ENCODE measurements around the gene ALG12.

The ALG12 gene

DNA sequence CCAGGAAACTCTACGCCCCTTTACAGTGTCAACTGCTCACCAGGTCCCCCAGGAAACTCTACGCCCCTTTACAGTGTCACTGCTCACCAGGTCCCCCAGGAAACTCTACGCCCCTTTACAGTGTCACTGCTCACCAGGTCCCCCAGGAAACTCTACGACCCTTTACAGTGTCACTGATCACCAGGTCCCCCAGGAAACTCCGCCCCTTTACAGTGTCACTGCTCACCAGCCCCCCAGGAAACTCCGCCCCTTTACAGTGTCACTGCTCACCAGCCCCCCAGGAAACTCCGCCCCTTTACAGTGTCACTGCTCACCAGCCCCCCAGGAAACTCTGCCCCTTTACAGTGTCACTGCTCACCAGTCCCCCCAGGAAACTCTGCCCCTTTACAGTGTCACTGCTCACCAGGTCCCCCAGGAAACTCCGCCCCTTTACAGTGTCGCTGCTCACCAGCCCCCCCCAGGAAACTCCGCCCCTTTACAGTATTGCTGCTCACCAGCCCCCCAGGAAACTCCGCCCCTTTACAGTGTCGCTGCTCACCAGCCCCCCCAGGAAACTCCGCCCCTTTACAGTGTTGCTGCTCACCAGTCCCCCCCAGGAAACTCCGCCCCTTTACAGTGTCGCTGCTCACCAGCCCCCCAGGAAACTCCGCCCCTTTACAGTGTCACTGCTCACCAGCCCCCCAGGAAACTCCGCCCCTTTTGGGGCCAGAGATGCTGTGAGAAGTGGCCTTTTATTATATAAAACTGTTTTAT, 27.0 kb upstream of the ALG12 start:
- DNase-seq, result peak; percentile 42 to 57

DNA sequence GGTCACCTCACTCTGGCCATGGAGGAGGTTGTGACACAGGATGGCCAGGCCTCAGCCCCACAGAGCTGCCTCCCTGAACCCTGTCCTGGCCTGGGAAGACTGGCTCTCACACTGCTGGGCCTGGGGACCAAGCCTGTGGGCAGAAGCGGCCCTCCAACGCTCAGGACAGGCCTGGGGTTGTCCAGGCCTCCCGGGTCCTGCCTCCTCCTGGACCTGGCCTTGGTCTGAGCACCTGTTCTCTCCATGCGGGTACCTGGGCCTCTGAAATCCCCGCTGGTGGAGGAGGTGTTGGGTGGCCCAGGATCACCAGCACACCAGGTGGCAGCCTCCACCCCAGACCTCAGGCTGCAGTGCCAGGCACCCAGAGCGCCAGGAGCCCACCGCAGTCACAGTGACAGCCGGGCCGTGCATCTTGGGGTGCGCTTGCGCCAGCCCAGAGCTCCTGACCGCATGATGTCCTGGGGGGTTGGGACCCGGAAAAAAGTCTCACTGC, 26.2 kb upstream of the ALG12 start:
- DNase-seq, result no peak

DNA sequence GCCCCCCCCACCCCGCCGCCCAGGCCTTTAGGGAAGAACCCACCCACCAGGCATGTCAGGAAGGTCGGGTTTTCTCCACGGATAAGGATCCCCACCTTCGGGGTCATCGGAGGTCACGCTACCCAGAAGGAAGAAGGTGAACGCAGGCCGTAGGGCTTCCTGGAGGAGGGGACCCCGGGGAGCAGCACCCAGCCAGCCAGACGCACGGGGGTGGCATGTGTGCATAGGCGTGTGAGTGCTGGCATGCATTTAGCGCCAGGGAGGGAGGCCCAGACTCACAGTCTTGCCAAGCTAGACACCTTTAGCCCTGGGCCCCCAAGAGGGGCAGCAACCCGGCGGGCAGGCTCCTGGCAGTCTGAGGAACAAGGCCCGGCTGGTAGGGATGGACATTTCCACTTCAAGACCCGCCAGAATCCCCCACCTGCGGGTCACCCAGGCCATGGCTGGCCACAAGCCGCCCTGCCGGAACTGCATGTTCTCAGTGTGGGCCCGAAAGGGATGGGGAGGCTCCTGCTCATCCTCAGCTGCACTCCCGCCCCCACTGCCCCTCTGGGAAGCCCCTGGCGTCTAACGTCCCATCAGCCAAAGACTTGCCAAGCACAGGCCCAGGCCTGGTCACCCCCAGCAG, 25.6 kb upstream of the ALG12 start:
- DNase-seq, result no peak

DNA sequence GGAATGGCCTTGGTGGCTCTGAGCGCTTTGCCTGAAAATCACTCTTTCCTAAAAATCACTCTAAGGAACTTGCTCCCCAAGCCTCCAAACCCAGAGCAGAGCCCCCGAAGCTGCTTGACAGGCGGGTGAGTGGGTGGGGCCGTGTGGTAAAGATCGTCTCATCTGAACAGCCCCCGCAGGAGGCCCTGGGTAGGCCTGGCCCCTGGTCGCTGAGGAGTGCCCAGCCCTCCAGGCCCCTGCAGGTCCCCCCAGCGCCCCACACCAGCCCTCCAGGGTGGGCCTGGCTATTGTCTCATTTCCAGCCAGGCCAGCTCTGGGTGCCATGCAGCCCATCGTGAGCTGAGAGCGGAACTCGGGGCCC, 25.1 kb upstream of the ALG12 start:
- no peak for DNase-seq

DNA sequence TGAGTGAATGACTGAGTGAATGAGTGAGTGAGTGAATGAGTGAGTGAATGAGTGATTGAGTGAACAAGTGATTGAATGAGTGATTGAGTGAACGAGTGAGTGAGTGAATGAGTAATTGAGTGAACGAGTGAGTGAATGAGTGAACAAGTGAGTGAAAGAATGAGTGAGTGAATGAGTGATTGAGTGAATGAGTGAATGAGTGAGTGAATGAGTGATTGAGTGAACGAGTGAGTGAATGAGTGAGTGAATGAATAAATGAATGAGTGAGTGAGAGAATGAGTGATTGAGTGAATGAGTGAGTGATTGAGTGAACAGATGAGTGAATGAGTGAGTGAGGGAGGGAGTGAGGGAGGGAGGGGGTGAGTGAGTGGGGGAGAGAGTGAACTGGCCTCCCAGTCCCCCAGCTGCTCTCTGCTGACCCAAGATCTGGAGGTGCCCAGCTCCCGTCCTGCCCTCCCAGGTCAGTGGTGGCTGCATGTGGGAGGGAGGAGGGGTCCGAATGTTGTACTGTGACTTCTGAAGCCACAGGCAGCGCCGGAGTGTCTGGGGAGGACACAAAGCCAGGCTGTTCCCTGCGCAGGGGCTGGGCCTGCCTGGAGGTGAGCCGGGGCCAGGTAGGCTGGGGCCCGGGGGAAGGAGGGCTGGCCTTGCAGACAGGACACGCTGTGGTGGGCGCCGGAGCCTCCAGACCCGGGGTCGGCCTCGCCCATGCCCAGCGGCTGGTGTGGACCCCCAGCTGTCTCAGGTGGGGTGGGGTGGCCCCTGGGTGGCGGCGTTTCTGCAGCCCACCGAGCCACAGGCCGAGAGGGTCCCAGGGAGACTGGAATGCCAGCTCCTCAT, 24.5 kb upstream of the ALG12 start:
- no peak for DNase-seq

DNA sequence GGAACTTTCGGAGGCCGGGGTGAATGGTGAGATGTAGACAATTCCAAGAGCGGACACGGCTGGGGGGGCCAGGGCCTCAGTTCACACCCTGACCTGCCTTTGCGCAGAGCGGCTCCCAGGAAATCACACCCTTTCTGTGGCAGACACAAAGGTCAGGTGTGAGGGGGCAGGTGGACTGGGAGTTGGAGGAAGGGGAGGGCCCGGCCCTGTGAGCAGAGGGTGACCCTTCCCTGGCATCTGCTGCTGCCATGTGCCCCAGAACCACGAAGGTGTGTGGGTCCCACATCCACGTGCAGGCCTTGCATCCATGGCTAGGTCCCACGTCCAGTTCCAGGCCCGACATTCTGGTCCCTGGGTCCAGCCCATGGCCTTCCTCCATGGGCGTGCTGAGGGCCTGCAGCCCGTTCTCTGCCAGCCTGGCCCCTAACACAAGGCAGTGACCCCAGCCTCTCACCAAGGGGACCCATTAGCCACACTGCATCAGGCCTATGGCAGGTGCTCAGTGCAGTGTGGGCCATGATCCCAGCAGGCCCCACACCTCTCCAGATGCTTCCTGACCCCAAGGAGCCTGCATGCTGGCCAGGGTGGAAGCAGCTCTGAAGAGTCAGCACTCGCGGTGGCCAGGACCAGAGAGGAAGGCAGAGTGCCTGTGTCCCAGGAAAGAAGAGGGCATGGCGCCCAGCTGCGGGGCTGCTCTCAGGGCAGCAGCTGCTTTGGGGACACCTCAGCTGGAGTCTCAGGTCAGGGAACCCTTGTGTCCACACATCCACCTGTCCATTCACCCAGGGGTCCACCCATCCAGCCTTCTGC, 23.5 kb upstream of the ALG12 start:
- DNase-seq, result no peak

DNA sequence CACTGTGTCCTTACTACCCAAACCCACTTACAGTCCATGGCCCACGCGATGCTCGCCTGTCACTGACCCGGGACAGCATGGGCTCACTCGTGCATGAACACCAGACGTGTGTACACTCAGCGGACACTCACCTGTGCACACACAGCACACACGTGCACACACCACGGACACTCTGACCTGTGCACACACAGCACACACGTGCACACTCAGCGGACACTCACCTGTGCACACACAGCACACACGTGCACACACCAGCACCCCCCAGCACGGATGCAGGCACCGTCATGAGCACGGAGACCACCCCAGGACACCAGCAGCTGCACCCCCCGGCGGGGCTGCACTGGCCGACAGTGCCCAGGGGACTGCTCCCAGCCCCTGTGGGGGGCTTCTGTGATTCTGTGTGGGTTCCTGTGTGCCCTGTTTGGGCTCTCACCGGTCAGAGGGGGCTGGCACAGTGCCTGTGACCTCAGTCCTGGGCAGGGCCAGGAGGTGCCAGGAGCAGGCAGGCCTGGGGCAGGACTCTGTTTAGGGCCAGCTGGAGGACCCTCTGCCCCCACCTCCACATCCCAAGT, 20.4 kb upstream of the ALG12 start:
- DNase-seq, result no peak

DNA sequence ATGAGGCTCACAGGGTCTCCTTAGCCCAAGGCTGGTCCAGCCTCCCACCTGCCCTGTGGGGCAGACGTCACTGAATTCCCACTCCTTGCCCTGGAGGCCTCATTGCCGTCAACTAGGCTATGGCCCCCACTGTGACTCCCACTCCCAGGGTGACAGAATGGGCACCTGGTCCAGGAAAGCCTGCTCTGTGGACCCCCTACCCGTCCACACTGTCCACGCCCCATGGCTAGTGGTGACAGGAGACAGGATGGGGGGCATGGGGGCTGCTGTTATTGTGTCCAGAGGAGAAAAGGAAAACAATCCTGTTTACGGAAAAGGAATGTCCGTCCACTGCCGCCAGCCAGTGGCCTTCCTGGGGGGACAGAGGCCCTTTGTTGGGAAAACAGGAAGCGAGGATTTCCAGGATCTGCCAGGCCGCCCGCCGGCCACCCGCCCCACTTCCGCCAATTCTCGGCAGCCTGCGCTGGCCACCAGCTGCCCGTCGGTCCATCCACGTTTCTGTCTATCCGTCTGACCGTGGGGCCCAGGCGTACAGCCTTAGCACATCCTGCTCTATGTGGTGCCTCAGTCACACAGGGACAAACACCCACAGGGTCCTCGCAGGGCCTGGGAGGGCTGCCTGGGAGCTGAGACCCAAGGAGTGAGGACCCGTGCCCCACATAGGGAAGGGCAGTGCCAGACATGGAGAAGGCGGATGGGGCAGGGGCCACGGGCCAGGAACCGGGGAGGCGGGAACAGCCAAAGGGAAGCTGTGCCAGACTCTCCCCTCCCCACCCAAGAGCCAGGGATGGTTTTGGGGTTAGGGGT, 19.7 kb upstream of the ALG12 start:
- no peak for DNase-seq

DNA sequence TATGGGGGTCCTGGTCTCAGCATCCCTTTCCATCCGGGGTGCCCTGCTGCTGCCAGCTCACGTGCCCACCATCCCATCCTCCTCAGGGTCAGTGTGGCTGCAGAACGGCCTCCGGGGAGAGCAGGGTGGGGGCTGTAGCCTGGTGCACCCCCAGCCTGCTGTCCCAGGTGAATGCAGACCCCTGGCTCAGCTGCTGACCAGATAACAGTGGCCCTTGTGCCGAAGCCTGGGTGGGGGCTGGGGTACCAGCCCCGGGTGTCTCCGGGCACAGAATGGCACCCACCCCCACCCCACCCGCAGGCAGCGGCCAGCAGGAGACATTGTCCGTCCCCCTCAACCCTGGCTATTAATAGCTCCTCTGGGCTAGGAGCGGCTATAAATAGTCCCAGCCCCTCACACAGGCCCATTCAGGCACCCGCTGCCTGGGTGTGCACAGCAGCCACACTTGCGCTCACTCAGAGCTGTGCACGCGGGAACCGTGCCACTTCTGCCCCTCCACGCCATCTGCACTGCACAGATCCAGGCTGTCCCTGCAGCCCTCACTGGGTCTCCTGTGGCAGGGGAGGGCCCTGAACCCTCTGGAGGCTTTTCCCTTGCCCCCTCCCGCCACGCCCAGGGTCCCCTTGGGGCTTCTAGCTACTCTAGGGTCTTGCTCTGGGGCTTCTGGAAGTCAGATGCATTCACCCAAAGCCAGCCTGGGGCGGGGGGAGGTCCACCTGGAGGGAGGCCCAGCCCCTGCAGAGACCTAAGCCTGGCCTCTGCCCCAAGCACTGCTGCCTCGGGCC, 18.9 kb upstream of the ALG12 start:
- no peak for DNase-seq

DNA sequence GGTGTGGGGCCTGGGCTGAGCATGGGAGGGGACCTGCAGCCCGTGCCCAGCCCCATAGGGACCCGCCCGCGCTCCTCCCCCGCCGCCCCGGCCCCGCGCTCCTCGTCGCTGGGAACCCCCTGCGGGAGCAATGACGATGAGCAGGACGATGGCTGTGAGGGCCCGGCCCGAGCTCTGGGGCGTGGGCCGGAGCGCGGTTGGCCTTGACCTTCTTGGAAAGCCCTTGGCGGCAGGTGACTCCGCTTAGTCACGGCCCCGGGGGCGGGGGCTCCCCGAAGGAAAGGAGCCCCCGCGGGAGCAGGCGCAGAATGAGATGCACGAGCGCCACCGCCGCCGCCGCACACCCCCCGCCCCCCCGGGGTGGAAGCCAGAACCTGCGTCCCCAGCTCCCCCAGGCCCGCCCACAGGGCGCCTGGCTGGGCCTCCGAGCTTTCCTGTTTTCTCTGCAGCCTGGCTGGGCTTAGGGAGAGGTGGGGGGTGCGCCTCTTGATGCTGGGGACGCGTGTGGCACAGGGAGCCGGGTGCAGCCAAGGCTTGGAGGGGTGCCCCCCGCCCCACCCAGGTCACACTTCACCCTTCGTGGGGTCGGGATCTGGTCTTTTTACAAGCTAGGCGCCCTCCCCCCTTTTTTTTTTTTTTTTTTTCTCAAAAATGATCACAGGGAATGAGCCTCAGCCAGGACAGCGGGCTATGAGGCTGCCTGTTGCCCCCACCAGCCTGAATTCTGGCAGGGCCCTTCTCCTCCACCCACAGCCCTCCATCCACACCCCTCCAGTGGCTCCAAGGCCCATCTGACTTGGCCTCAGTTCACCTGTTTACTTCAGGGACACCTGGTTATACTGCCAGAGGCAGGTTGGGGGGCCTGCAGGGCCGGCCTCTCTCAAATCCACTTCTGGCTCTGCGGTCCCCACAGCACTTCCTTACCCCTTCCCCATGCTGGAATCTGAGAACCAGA, 18.1 kb upstream of the ALG12 start:
- DNase-seq, result peak; percentile 96 to 99

DNA sequence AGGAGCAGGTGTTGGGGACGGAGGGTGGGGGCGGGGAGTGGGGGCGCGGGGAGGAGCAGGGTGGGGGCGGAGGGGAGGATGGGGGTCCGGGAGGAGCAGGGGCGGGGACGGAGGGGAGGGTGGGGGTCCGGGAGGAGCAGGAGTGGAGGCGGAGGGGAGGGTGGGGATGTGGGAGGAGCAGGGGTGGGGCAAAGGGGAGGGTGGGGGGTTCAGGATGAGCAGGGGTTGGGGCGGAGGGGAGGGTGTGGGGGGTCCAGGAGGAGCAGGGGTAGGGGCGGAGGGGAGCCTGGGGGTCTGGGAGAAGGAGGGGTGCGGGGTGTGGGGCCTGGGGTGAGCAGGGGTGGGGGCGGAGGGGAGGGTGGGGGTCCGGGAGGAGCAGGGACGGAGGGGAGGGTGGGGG, 17.3 kb upstream of the ALG12 start:
- DNase-seq, result peak in 1 of 2 donors; percentile 53

DNA sequence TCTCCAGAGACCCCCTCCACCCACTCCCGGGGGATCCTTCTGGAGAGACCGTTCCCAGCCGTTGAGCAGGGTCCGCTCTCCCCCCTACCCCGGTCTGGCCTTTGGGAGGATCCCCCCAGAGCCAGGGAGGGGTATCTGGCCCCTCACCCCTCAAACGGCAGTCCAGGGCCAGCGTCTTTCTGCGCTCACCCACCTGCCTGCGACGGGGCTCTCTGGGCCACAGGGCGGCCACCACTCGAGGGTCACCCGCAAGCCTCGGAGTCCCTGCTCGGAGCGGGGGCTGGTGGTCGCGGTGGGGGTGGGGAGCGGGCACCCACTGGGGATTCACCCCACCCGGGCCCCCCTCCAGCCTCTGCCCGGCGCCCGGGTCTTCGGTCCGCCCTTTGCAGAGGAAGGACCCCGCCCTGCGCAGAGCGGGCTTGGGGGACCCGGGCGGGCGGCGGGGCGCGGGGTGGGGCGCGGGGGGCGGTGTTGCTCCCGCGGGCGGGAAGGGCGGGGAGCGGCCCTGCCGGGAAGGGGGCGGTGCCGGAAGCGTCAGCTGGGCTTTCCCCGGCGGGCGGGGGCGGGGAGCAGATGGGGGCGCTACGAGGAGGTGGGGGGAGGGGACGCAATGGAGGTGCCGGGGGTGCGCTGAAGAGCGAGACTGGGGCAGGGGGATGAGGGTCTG, 16.8 kb upstream of the ALG12 start:
- DNase-seq, result peak; percentile 87 to 94

DNA sequence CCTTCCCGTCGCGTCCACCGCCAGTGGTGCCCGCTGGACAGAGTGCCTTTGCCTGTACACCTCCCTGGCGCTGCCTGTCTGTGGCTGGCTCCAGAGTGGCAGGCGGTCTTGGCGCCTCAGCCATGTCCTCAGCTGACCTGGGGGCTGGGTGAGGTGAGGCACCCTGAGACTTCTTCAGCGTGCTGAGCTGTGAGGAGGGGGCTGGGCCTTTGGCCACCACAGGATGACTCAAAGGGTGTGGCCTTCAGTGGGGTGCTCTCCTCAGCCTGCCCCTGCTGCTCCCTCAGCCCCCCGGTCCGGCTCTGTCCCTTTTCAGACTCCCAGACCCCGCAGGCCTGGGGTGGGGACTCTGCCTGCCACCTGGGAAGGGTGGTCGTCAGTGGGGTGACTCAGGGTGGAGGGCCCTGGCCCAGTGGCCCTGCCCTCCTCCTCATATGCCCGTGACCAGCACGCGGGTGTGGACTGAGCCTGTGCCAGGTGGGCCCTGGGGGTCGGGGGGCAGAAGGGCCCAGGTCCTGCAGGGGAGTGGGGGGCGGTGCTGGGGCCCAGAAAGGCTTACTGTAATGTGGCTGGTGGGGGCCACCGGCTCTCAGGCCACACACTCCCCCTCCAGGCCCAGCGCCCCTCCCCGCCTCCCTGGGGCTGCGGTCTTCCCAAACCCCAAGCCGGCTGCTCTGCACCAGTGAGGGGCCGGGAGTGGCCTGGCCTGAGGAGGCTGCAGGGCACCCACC, 16.1 kb upstream of the ALG12 start:
- DNase-seq, result peak in 1 of 2 donors; percentile 37

DNA sequence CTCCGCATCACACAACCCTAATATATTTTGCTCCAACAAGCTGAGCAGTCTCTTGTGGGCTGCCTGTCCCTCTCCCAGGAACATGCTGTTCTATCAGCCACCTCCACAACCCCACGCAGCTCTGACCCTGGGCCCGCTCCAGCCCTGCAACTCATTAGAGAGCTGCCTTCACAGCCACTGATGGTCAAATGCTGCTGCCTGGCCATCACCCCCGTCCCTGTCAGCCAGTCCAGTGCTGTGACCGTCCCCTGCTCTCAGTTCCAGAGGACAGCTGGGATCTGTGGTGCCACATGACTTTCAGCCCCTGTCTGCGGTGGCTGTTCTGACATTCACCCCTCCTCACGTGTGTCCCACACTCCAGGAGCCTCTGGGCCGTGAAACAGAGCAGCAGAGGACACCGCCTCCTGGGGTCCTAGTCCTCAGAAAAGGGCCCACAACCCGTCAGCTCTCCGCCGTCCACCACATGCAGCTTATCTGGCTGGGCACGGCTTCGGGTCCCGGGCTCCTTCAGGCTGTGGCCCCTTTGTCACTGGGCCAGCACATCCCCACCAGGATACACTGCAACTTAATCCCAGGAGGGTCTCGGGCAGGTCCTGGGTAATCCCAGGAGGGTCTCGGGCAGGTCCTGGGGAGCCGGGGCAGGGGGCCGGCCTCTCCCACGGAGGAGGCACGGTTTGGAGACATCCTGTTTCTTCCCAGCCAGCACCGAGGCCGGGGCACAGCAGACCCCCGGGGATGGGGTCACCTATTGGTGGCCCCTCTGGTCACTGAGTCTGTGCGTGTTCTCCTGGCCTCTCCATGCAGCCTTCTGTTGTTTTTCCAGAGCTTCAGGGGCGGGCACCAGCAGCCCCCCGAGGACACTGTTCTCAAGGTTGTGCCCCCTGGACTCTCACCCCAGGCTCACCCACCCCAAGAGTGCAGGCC, 15.3 kb upstream of the ALG12 start:
- DNase-seq, result no peak

DNA sequence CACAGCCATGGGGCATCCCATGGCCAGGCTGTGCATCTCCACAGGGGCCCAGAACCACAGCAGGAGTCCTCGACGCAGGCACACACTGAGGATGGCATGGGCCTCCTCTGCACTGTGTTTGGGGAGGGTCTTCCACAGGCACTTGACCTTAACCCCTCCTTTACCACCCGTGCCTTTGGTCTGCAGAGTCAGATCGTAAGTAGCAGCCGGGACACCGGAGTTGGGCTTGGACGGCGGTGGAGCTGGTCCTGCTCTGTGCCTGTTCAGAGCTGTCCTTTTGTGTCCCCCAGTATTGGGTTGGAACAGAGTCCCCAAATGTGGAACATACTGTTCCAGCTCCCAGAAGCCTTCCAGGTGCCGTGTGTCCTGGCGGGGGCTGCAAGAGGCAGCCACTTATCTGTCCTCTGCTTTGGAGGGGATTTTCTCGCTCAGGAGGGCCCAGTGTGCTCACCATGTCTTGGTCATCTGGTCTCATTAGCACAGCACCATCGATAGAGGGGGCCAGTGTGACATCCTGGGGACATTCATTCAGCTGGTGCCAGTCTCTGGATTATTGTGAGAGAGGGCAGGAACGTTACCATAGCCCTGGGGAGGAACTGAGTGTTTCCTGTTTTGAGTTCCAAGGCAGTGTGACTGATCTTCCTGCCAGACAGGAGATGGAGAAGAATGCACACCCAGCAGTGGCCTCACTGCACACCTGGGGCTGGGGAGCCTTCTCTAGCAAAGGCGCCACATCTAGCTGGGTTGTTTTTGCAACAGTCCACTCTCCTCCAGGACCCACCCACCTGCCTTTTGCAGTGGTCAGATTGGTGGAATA, 12.6 kb upstream of the ALG12 start:
- peak; percentile 55 to 57 for DNase-seq

DNA sequence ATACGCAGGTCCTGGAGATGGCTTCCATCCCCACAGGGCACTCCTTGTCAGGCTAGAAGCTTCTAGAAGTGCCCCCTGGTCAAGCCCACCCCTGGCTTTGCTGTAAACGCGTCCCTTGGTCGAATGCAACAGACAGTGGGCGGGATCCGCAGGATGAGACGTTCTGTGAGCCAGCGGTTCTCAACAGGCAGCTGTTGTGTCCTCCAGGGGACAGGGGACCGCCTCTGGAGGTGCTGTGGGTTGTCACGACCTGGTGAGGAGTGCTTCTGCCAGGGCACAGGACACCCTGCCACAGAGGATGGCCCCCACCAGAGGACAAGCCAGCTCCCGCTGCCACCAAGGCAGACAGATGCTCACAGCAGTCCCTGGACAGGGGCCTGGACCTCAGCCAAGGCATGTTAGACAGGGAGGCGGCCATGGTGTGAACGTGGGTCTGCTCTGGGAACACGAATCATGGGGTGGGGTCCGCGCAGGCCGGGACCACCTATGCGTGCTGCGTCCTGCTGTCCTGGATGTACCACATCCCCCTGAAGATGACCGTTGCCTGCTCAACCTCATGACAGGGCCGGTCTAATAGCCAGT, 11.8 kb upstream of the ALG12 start:
- no peak for DNase-seq

Data from stimulated activated CD4-positive, alpha-beta T cell treated with anti-CD3 and anti-CD28 coated beads, Interleukin-2, amount 100 ng/mL, for 24 hours (primary cell).